MCF 10A (cell line): ENCODE results near the gene IFT122. TPM values are rescaled to one million over a fixed set of nuclear protein-coding genes. Genes with fewer than 3 reads are reported as not detected.

Experiments used
- BruUV-seq: library from RNA; stranded (reverse); fragments of 400-500 nt; replicated peaks from 2 replicates; lab custom pipeline; 2021; lab: Mats Ljungman, UMichigan
- CTCF ChIA-PET: fragments of 300-600 bp; sonication (Branson Sonifier 250); formaldehyde crosslinking; extraction: SDS; loops from one replicate; lab custom pipeline; 2021; ENCODE audit warnings: antibody characterized with exemption, inconsistent platforms; lab: Yijun Ruan, JAX
- POLR2A ChIA-PET: fragments of 300-600, 350-650 bp; sonication (Branson Sonifier 250); formaldehyde crosslinking; extraction: SDS; loops from one replicate; lab custom pipeline; 2020; ENCODE audit warnings: antibody characterized with exemption, inconsistent platforms; lab: Yijun Ruan, JAX
- DNase-seq: peaks from one replicate; pipeline ENCODE4 v3.0.0-alpha.2; 2018; ENCODE audit not compliant: unreplicated experiment
- H3K27ac Mint-ChIP-seq: one replicate; pipeline ENCODE4 v1.8.0; 2022; ENCODE audit warnings: mild to moderate bottlenecking, low read depth, mixed read lengths; ENCODE audit not compliant: unreplicated experiment
- H3K27me3 Mint-ChIP-seq: one replicate; pipeline ENCODE4 v1.8.0; 2022; ENCODE audit warnings: mixed read lengths; ENCODE audit not compliant: insufficient read depth, unreplicated experiment
- H3K36me3 Mint-ChIP-seq: one replicate; pipeline ENCODE4 v1.8.0; 2022; ENCODE audit warnings: mild to moderate bottlenecking, moderate library complexity, mixed read lengths; ENCODE audit not compliant: insufficient read depth, unreplicated experiment
- H3K4me1 Mint-ChIP-seq: one replicate; pipeline ENCODE4 v1.8.0; 2022; ENCODE audit warnings: mixed read lengths; ENCODE audit not compliant: insufficient read depth, unreplicated experiment
- H3K4me3 Mint-ChIP-seq: one replicate; pipeline ENCODE4 v1.8.0; 2022; ENCODE audit warnings: mild to moderate bottlenecking, moderate library complexity, mixed read lengths; ENCODE audit not compliant: unreplicated experiment
- H3K9me3 Mint-ChIP-seq: one replicate; pipeline ENCODE4 v1.8.0; 2022; ENCODE audit warnings: mixed read lengths; ENCODE audit not compliant: unreplicated experiment
- intact Hi-C: fragments of 100-400 bp; cut with micrococcal nuclease; formaldehyde crosslinking; loops from 2 replicates; pipeline ENCODE4 v1.14.1; 2022
- total RNA-seq: library from RNA; stranded (reverse); gene quantifications from 2 replicates; pipeline ENCODE4 v1.2.3, GENCODE V29; 2022
- TF ChIP-seq, protein P1 (sequence below): fragments of 200-600 bp; IDR thresholded peaks from one replicate; pipeline ENCODE4 v1.8.0; 2022; ENCODE audit warnings: antibody characterized with exemption, mild to moderate bottlenecking; ENCODE audit not compliant: unreplicated experiment

IFT122 gene
- total RNA-seq, 1 experiment from 2014 or later: 21.0 TPM

DNA sequence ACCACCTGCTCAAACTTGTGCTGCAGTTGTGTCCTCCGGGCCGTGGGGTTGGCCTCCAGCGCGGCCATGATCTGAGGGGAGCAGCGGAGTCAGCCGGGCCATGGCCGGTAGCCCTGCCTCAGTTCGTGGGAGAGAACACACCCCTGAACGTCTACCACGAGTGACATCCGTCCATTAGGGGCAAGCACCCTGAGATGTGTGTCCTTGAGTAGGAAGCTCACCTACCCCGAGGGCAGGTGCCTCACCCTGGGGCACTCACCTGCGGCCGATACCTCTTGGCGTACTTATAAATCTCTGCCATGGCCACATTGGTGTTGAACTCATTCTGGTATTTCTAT, 116.3 kb downstream of the IFT122 start:
- no peaks in the 10 kb centered on the region for H3K9me3 Mint-ChIP-seq
- H3K27ac Mint-ChIP-seq: no peak overlapping the region
- no peak overlapping the region for H3K4me3 Mint-ChIP-seq
- no TSS peak for BruUV-seq
- TF ChIP-seq, protein P1, sequence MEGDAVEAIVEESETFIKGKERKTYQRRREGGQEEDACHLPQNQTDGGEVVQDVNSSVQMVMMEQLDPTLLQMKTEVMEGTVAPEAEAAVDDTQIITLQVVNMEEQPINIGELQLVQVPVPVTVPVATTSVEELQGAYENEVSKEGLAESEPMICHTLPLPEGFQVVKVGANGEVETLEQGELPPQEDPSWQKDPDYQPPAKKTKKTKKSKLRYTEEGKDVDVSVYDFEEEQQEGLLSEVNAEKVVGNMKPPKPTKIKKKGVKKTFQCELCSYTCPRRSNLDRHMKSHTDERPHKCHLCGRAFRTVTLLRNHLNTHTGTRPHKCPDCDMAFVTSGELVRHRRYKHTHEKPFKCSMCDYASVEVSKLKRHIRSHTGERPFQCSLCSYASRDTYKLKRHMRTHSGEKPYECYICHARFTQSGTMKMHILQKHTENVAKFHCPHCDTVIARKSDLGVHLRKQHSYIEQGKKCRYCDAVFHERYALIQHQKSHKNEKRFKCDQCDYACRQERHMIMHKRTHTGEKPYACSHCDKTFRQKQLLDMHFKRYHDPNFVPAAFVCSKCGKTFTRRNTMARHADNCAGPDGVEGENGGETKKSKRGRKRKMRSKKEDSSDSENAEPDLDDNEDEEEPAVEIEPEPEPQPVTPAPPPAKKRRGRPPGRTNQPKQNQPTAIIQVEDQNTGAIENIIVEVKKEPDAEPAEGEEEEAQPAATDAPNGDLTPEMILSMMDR: no peak
- H3K36me3 Mint-ChIP-seq: peaks cover 6% of the 10 kb centered on the region
- intact Hi-C loops: no loop called here
- H3K4me1 Mint-ChIP-seq: peaks cover 7% of the 10 kb centered on the region
- CTCF ChIA-PET: no interaction called here
- no peak for DNase-seq
- POLR2A ChIA-PET: no interaction called here
- no peaks in the 10 kb centered on the region for H3K27me3 Mint-ChIP-seq

DNA sequence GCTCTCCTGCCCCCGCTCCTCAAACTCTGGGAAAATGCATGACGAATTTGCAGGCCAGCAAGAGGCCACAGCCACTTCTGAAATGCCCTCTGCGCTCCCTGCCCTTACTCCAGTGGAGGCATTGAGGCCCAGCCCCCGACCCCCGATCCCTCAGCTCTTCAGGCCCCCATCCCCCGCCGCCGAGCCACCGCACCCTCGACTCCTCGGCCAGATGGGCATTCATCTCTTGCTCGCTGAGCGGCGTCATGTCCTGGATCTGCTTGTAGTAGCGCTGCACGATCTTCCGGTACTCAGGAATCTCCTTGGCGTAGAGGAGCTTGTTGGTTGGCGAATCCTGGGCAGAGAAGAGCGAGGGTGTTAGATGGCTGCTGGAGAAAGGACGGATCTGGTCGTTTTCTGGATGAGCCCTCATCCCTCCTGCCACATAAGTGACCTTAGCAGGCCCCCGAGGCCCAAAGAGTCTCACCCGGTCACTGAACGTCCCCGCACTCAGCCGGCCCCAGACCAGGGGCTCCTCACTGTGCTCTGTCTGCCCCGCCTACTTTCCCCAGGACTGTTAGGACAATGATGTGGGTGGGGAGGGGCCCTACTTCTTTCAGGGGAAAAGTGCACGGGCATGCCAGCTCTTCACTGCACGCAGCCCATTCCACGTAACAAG, 117.0 kb downstream of the IFT122 start:
- no peak for DNase-seq
- Mint-ChIP-seq H3K4me1 (peaks cover 7% of the 10 kb centered on the region), H3K36me3 (peaks cover 6% of the 10 kb centered on the region), H3K27me3 (no peaks in the 10 kb centered on the region), H3K27ac (no peak overlapping the region), H3K9me3 (no peaks in the 10 kb centered on the region), H3K4me3 (no peak overlapping the region)
- CTCF ChIA-PET: no interaction called here
- TF ChIP-seq, protein P1: no peak
- intact Hi-C loops: no loop called here
- BruUV-seq: no TSS peak
- POLR2A ChIA-PET: no interaction called here

DNA sequence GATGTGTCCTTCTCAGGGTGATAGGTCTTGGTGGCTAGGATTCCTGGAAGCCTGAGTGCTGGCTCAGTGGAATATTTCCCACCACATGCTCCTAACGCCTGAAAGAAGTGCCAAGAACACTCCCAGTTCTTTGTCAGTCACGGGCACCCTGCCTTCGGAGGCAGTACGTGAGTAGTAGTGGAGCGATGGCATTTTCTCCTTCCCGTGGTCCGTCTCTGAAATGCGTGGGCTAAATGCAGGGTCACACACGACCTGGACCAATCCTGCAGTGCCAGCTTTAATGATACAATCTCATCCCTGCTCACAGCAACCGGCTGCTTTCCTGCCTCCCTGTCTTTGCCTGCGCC, 117.5 kb downstream of the IFT122 start:
- H3K4me3 Mint-ChIP-seq: no peak overlapping the region
- ChIA-PET POLR2A (no interaction called here), CTCF (interaction anchor here (0.6 kb wide), 1 partner anchor 586 kb away, joined by 3 read pairs; no protein-coding TSS in a partner anchor)
- intact Hi-C loops: no loop called here
- TF ChIP-seq, protein P1: no peak
- H3K36me3 Mint-ChIP-seq: peaks cover 6% of the 10 kb centered on the region
- no peak overlapping the region for H3K27ac Mint-ChIP-seq
- BruUV-seq: no TSS peak
- no peak for DNase-seq
- no peaks in the 10 kb centered on the region for H3K9me3 Mint-ChIP-seq
- peaks cover 7% of the 10 kb centered on the region for H3K4me1 Mint-ChIP-seq
- no peaks in the 10 kb centered on the region for H3K27me3 Mint-ChIP-seq

DNA sequence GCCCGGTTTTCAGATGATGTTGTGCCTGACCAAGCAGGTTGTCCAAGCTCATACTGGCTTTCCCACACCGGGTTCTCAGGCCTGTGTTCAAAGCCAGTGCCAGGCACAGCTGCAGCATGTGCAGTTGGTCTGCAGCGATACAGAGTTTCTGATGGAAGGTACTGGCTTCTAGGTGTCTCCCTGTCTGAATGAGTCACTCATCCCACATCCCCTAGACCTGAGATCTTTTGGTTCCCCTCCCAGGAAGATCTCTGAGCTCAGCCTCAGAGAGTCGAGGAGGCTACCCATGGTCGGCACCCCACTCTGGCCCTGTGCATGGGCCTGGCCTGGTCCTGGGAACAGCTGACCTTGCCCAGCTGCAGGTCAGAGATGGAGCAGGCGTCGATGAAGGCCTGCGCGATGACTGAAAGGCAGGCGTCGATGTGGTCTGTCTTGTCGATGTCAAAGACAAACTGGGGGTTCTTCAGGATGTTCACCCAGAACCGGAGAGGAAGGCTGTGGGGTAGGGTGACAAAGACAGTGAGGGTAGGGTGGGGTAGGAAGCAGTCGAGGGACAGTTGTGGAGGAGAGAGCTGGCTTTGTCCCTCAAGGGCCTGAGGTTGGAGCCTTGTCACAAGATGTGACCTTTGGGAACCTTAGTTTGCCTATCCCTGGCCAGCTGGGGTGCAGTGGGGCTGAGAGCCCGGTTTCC, 118.2 kb downstream of the IFT122 start:
- no peaks in the 10 kb centered on the region for H3K9me3 Mint-ChIP-seq
- H3K36me3 Mint-ChIP-seq: peaks cover 6% of the 10 kb centered on the region
- TF ChIP-seq, protein P1: no peak
- POLR2A ChIA-PET: no interaction called here
- no peak overlapping the region for H3K27ac Mint-ChIP-seq
- H3K4me1 Mint-ChIP-seq: peaks cover 7% of the 10 kb centered on the region
- no peak overlapping the region for H3K4me3 Mint-ChIP-seq
- intact Hi-C loops: no loop called here
- no peaks in the 10 kb centered on the region for H3K27me3 Mint-ChIP-seq
- no peak for DNase-seq
- no TSS peak for BruUV-seq
- CTCF ChIA-PET: interaction anchor here (0.6 kb wide), 1 partner anchor 587 kb away, joined by 3 read pairs; no protein-coding TSS in a partner anchor
